WTC11 (cell line): ENCODE measurements around the gene GAB1.

Source experiments
- CTCF ChIP-seq: fragments of 200-600 bp; IDR thresholded peaks from 2 replicates; pipeline ENCODE4 v1.8.0; 2022; ENCODE audit warnings: antibody characterized with exemption
- MYBL2 ChIP-seq: sonication (generic); formaldehyde crosslinking; IDR thresholded peaks from 2 replicates; pipeline ENCODE4 v1.8.1; 2023; ENCODE audit warnings: mild to moderate bottlenecking, moderate library complexity, missing genetic modification reagents
- NFE2L1 ChIP-seq: sonication (generic); formaldehyde crosslinking; IDR thresholded peaks from 2 replicates; pipeline ENCODE4 v1.8.1; 2023; ENCODE audit warnings: missing genetic modification reagents
- TCF7 ChIP-seq: sonication (generic); formaldehyde crosslinking; IDR thresholded peaks from 2 replicates; pipeline ENCODE4 v1.8.0; 2022; ENCODE audit warnings: mild to moderate bottlenecking, low read depth, missing genetic modification reagents, moderate library complexity

GRCh38 chr4:143400082-143400481, 63.4 kb downstream of the GAB1 start:
- no peak for TF ChIP-seq MYBL2
- TF ChIP-seq CTCF: no peak
- no peak for TF ChIP-seq TCF7 (CRISPR knock-in tag)
- TF ChIP-seq NFE2L1 (CRISPR knock-in tag): no peak
